Measurements from ENCODE around the gene TMPRSS9.

The TMPRSS9 gene

DNA sequence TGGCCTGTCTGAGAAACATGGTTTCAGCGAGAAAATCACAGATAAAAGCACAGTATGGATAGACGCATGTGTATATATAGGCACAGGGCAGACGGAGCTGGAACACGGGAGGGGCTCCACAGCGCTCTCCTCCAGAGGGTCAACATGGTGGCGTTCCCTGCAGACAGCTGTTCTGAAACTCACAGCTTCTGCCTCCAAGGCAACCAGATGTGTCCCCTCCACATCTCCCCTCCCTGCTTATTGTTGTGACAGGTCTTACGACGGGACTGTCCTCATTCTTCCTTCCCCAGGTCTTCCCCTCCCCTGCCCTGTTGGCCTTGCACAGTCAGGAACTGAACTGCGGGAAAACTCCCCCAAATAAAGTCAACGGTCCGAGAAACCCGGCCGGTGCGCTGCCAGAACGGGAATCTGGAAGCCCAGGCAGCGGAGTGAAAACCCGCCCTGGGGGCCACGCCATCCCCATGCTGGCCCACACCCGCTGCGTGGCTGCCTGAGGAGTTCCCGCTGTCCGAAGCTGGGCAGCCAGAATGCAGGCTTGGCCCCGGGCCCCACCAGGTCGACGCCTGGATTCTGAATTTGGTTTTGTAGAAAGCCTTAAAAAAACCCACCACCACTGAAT, 70.0 kb downstream of the TMPRSS9 start:
- TF ChIP-seq ZFP69B (tag by site-specific recombination; IDR thresholded peaks at IDR 0.05) (0 out of 2 replicates have a peak, but pooled peaks have one; percentile 27), KLF8 (tag by site-specific recombination; IDR thresholded peaks at IDR 0.05) (0 out of 2 replicates have a peak, but pooled peaks have one; percentile 18), ZBTB20 (tag by site-specific recombination; IDR thresholded peaks at IDR 0.05) (peak; percentile 72), ZNF600 (tag by site-specific recombination; IDR thresholded peaks at IDR 0.05) (peak; percentile 61), ZNF529 (tag by site-specific recombination; IDR thresholded peaks at IDR 0.05; ENCODE audit: insufficient replicate concordance) (no peak)
- 0 out of 2 replicates have a peak, but pooled peaks cover 6% of the 10 kb centered on the region for H3K4me1 ChIP-seq (ENCODE audit: control insufficient read depth, insufficient read depth, low read length)
- CTCF ChIA-PET, result no interaction called here
- H3K4me3 ChIP-seq (ENCODE audit: low read depth, low read length), result no peak overlapping the region
- H3K27ac ChIP-seq (ENCODE audit: extremely low read depth, low read depth, low read length), result no peak overlapping the region
- POLR2A ChIA-PET, result interaction anchor here (0.6 to 1.5 kb wide), 2 partner anchors 27 to 170 kb away, joined by 3 to 9 read pairs; partner anchors contain the start of gene LMNB2
- H3K9me3 ChIP-seq (ENCODE audit: control insufficient read depth, insufficient read depth, low read depth, low read length), result no peaks in the 10 kb centered on the region
- peaks cover 0 to 71% of the 10 kb centered on the region in 2 experiments; a peak in 2 of 3 replicates for H3K36me3 ChIP-seq (ENCODE audit: control insufficient read depth in 2 of 2, insufficient read depth in 1 of 2, low read length in 2 of 2)

- POLR2A ChIA-PET, result interaction anchor here (1.0 kb wide), 1 partner anchor 45 kb away, joined by 5 read pairs; the partner anchor contains the start of gene GADD45B
- H3K4me3 ChIP-seq (ENCODE audit: low read depth, low read length), result no peak overlapping the region
- H3K36me3 ChIP-seq (ENCODE audit: control insufficient read depth in 2 of 2, insufficient read depth in 1 of 2, low read length in 2 of 2), result peaks cover 5 to 64% of the 10 kb centered on the region in 2 experiments; a peak in 2 of 3 replicates
- TF ChIP-seq SCRT2 (tag by site-specific recombination; IDR thresholded peaks at IDR 0.05) (peak; percentile 36; the same call in 1 of the 2 replicates), ZNF214 (tag by site-specific recombination; IDR thresholded peaks at IDR 0.05; ENCODE audit: borderline replicate concordance) (no peak), ZNF2 (tag by site-specific recombination; IDR thresholded peaks at IDR 0.05) (no peak), SCRT1 (tag by site-specific recombination; IDR thresholded peaks at IDR 0.05; ENCODE audit: borderline replicate concordance) (peak; percentile 79), HOXA7 (CRISPR knock-in tag; IDR thresholded peaks at IDR 0.05; ENCODE audit: borderline replicate concordance) (no peak)
- TF ChIP-seq, protein P1, sequence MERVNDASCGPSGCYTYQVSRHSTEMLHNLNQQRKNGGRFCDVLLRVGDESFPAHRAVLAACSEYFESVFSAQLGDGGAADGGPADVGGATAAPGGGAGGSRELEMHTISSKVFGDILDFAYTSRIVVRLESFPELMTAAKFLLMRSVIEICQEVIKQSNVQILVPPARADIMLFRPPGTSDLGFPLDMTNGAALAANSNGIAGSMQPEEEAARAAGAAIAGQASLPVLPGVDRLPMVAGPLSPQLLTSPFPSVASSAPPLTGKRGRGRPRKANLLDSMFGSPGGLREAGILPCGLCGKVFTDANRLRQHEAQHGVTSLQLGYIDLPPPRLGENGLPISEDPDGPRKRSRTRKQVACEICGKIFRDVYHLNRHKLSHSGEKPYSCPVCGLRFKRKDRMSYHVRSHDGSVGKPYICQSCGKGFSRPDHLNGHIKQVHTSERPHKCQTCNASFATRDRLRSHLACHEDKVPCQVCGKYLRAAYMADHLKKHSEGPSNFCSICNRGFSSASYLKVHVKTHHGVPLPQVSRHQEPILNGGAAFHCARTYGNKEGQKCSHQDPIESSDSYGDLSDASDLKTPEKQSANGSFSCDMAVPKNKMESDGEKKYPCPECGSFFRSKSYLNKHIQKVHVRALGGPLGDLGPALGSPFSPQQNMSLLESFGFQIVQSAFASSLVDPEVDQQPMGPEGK (tag by site-specific recombination; IDR thresholded peaks at IDR 0.05), result peak; percentile 47; the same call in 1 of the 2 replicates
- H3K9me3 ChIP-seq (ENCODE audit: control insufficient read depth, insufficient read depth, low read depth, low read length), result no peaks in the 10 kb centered on the region
- CTCF ChIA-PET, result interaction anchor here (0.7 kb wide), 3 partner anchors 8 to 242 kb away, joined by 3 read pairs; no protein-coding TSS in a partner anchor
- H3K27ac ChIP-seq (ENCODE audit: extremely low read depth, low read depth, low read length), result no peak overlapping the region
- 0 out of 2 replicates have a peak, but pooled peaks cover 6% of the 10 kb centered on the region for H3K4me1 ChIP-seq (ENCODE audit: control insufficient read depth, insufficient read depth, low read length)
Observed at GRCh38 chr19:2431318-2432055, 71.4 kb downstream of the TMPRSS9 start.

GRCh38 chr19:2432131-2432848, 72.2 kb downstream of the TMPRSS9 start:
- Histone ChIP-seq H3K36me3 (ENCODE audit: control insufficient read depth in 2 of 2, insufficient read depth in 1 of 2, low read length in 2 of 2) (peaks cover 6 to 68% of the 10 kb centered on the region in 2 experiments; a peak in 2 of 3 replicates), H3K9me3 (ENCODE audit: control insufficient read depth, insufficient read depth, low read depth, low read length) (no peaks in the 10 kb centered on the region), H3K4me3 (ENCODE audit: low read depth, low read length) (no peak overlapping the region), H3K4me1 (ENCODE audit: control insufficient read depth, insufficient read depth, low read length) (0 out of 2 replicates have a peak, but pooled peaks cover 6% of the 10 kb centered on the region), H3K27ac (ENCODE audit: extremely low read depth, low read depth, low read length) (no peak overlapping the region)
- POLR2A ChIA-PET, result no interaction called here
- CTCF ChIA-PET, result no interaction called here
- TF ChIP-seq ZNF530 (tag by site-specific recombination; IDR thresholded peaks at IDR 0.05; ENCODE audit: low read depth), result no peak
- peak; percentile 24 for TF ChIP-seq SP2 (tag by site-specific recombination; IDR thresholded peaks at IDR 0.05)
- TF ChIP-seq, protein P2, sequence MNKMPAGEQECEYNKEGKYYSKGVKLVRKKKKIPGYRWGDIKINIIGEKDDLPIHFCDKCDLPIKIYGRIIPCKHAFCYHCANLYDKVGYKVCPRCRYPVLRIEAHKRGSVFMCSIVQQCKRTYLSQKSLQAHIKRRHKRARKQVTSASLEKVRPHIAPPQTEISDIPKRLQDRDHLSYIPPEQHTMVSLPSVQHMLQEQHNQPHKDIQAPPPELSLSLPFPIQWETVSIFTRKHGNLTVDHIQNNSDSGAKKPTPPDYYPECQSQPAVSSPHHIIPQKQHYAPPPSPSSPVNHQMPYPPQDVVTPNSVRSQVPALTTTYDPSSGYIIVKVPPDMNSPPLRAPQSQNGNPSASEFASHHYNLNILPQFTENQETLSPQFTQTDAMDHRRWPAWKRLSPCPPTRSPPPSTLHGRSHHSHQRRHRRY (tag by site-specific recombination; IDR thresholded peaks at IDR 0.05), result no peak
- peak; percentile 94 for TF ChIP-seq BCL11A (tag by site-specific recombination; IDR thresholded peaks at IDR 0.05; ENCODE audit: low read depth)
- no peak for TF ChIP-seq ZNF426 (tag by site-specific recombination; IDR thresholded peaks at IDR 0.05)
- TF ChIP-seq ZNF394 (tag by site-specific recombination; IDR thresholded peaks at IDR 0.05; ENCODE audit: borderline replicate concordance), result no peak
- no peak for TF ChIP-seq ZNF585B (tag by site-specific recombination; IDR thresholded peaks at IDR 0.05)
- TF ChIP-seq, protein P3, sequence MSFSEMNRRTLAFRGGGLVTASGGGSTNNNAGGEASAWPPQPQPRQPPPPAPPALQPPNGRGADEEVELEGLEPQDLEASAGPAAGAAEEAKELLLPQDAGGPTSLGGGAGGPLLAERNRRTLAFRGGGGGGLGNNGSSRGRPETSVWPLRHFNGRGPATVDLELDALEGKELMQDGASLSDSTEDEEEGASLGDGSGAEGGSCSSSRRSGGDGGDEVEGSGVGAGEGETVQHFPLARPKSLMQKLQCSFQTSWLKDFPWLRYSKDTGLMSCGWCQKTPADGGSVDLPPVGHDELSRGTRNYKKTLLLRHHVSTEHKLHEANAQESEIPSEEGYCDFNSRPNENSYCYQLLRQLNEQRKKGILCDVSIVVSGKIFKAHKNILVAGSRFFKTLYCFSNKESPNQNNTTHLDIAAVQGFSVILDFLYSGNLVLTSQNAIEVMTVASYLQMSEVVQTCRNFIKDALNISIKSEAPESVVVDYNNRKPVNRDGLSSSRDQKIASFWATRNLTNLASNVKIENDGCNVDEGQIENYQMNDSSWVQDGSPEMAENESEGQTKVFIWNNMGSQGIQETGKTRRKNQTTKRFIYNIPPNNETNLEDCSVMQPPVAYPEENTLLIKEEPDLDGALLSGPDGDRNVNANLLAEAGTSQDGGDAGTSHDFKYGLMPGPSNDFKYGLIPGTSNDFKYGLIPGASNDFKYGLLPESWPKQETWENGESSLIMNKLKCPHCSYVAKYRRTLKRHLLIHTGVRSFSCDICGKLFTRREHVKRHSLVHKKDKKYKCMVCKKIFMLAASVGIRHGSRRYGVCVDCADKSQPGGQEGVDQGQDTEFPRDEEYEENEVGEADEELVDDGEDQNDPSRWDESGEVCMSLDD (tag by site-specific recombination; IDR thresholded peaks at IDR 0.05), result peak; percentile 54; the same call in 1 of the 2 replicates
- TF ChIP-seq ZNF513 (tag by site-specific recombination; IDR thresholded peaks at IDR 0.05), result no peak
- no peak for TF ChIP-seq ZNF600 (tag by site-specific recombination; IDR thresholded peaks at IDR 0.05)

Measured in HEK293 (cell line).